GM23248 (cell line): ENCODE data around the gene ADARB1.

Experiments
- EZH2 ChIP-seq: fragments of 200-600 bp; sonication (generic); IDR thresholded peaks from 2 replicates; pipeline ENCODE4 v1.6.1; 2018; ENCODE audit warnings: antibody characterized with exemption, mild to moderate bottlenecking; ENCODE audit not compliant: insufficient read depth, poor library complexity, severe bottlenecking
- EZH2phosphoT487 ChIP-seq: fragments of 200-600 bp; sonication (generic); IDR thresholded peaks from 2 replicates; pipeline ENCODE4 v1.6.1; 2018; ENCODE audit warnings: antibody characterized with exemption, moderate library complexity, mild to moderate bottlenecking, low read depth; ENCODE audit not compliant: insufficient read depth

DNA sequence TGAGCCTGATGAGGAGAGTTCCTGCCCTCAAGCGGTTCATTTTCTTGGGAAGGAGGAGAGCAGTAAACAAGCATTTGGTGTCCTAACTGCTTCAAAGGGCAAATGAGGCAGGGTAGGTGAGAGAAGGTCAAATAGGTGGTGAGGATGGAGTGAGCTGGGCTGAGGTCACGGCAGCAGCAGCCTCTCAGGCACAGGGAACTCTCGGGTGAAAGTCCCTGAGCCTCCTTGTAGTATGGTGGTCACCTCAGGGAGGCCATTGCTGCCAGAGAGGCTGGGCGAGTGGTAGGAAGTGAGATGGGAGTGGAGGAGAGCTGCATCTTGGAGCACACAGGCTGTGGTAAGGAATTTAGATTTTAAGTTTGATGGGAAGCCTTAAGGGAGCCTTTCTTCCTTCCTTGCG, 4.0 kb downstream of the ADARB1 start:
- TF ChIP-seq EZH2phosphoT487 = no peak
- no peak for TF ChIP-seq EZH2
